ENCODE results near the gene PTPRN2. TPM values are rescaled to one million over a fixed set of nuclear protein-coding genes. Genes with fewer than 3 reads are reported as not detected.
"Not testable (repeated sequence)": the region's sequence is repeated elsewhere in the genome, so short reads cannot be mapped to it uniquely, and the experiment has no call there.

The PTPRN2 gene
- total RNA-seq, 5 donors from 2014 or later (not counting 1 experiment from before 2014, with no cell fraction given) = 0.60 to 1.7 (median 0.82) TPM

DNA sequence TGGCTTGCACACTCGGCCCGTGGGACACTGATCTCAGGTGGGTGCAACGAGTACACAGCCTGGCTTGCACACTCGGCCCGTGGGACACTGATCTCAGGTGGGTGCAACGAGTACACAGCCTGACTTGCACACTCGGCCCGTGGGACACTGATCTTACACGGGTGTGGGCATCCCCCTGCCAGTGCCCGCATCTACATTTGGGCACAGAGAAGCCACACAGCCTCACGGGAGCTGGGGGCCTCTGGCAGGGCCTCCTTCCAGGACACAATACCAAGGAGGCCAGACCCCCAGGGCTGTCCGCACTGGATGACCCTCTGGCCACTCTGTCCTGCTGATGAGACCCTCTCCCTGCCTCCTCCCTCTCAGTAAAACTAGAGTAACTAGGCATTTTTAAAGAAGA, 920.4 kb downstream of the PTPRN2 start:
- H3K36me3 ChIP-seq (ENCODE audit: control insufficient read depth in 2 of 2, extremely low read depth in 1 of 2, insufficient read depth in 1 of 2, low read length in 1 of 2) = no peaks in the 10 kb centered on the region
- peaks cover 20 to 31% (median 27%) of the 10 kb centered on the region in 3 donors for H3K4me1 Mint-ChIP-seq
- peaks cover 21 to 23% of the 10 kb centered on the region in 2 experiments for H3K4me1 ChIP-seq (ENCODE audit: control insufficient read depth in 1 of 2, extremely low read depth in 1 of 2, insufficient read depth in 2 of 2, low read length in 2 of 2)
- no peaks in the 10 kb centered on the region for H3K9me3 ChIP-seq
- peaks cover 13 to 28% of the 10 kb centered on the region in 2 donors for H3K27me3 Mint-ChIP-seq
- ChIA-PET POLR2A (no interaction called here), CTCF (no interaction called here)
- H3K27me3 ChIP-seq (replicated peaks in 1 of 2; ENCODE audit: control insufficient read depth in 2 of 2, extremely low read depth in 1 of 2, insufficient read depth in 2 of 2, low read length in 1 of 2) = peaks cover 0 to 48% of the 10 kb centered on the region in 2 experiments
- ATAC-seq (replicated peaks in 1 of 4) (no peak), DNase-seq (no peak)
- WGBS (ENCODE audit: insufficient coverage) = 73% methylated on average over 7 of the region's 12 CpGs
- no peaks in the 10 kb centered on the region for H3K9me3 Mint-ChIP-seq
- H3K36me3 Mint-ChIP-seq = no peaks in the 10 kb centered on the region
- H3K4me3 Mint-ChIP-seq = no peak overlapping the region
- H3K27ac Mint-ChIP-seq = no peak overlapping the region
- H3K4me3 ChIP-seq (ENCODE audit: control insufficient read depth in 1 of 2, extremely low read depth in 1 of 2, low read length in 1 of 2) = no peak overlapping the region
- H3K27ac ChIP-seq (ENCODE audit: low read length) = no peak overlapping the region

DNA sequence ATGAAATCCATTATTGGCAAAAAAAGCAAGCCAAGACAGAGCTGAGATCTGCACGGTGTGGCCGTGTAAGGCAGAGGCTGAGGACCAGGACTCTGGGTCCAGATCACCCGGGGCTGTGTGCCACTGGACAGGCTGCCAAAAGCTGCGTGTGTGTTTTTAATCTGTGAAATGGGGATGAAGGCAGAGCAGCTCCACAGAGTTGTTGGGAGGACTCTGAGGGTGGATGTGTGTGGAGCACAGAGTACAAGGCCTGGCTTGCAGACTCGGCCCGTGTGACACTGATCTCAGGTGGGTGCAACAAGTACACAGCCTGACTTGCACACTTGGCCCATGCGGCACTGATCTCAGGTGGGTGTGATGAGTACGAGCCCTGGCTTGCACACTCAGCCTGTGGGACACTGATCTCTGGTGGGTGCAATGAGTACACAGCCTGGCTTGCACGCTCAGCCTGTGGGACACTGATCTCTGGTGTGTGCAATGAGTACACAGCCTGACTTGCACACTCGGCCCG, 921.0 kb downstream of the PTPRN2 start:
- no peak overlapping the region for H3K27ac Mint-ChIP-seq
- no peak overlapping the region for H3K4me3 Mint-ChIP-seq
- no peak overlapping the region for H3K27ac ChIP-seq (ENCODE audit: low read length)
- no peaks in the 10 kb centered on the region for H3K36me3 Mint-ChIP-seq
- H3K9me3 Mint-ChIP-seq = no peaks in the 10 kb centered on the region
- CTCF ChIA-PET = interaction anchor here in 1 of 2 donors (0.7 kb wide), 1 partner anchor 97 kb away, joined by 3 read pairs; no protein-coding TSS in a partner anchor
- H3K36me3 ChIP-seq (ENCODE audit: control insufficient read depth in 2 of 2, extremely low read depth in 1 of 2, insufficient read depth in 1 of 2, low read length in 1 of 2) = no peaks in the 10 kb centered on the region
- H3K9me3 ChIP-seq = no peaks in the 10 kb centered on the region
- H3K27me3 ChIP-seq (replicated peaks in 1 of 2; ENCODE audit: control insufficient read depth in 2 of 2, extremely low read depth in 1 of 2, insufficient read depth in 2 of 2, low read length in 1 of 2) = peaks cover 0 to 44% of the 10 kb centered on the region in 2 experiments
- ATAC-seq (replicated peaks in 1 of 4) (no peak), DNase-seq (no peak)
- POLR2A ChIA-PET = interaction anchor here in 1 of 2 donors (0.7 kb wide), 1 partner anchor 21 kb away, joined by 4 read pairs; no protein-coding TSS in a partner anchor
- 83% methylated on average over 8 of the region's 11 CpGs for WGBS (ENCODE audit: insufficient coverage)
- peaks cover 13 to 27% of the 10 kb centered on the region in 2 donors for H3K27me3 Mint-ChIP-seq
- H3K4me3 ChIP-seq (ENCODE audit: control insufficient read depth in 1 of 2, extremely low read depth in 1 of 2, low read length in 1 of 2) = no peak overlapping the region
- H3K4me1 Mint-ChIP-seq = peaks cover 20 to 31% (median 27%) of the 10 kb centered on the region in 3 donors
- H3K4me1 ChIP-seq (ENCODE audit: control insufficient read depth in 1 of 2, extremely low read depth in 1 of 2, insufficient read depth in 2 of 2, low read length in 2 of 2) = peaks cover 21 to 23% of the 10 kb centered on the region in 2 experiments

DNA sequence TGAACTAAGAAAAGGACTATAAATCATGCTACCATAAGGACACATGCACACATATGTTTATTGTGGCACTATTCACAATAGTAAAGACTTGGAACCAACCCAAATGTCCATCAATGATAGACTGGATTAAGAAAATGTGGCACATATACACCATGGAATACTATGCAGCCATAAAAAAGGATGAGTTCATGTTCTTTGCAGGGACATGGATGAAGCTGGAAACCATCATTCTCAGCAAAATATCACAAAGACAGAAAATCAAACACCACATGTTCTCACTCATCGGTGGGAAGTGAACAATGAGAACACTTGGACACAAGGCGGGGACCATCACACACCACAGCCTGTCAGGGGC, 922.0 kb downstream of the PTPRN2 start:
- H3K36me3 ChIP-seq (ENCODE audit: control insufficient read depth in 2 of 2, extremely low read depth in 1 of 2, insufficient read depth in 1 of 2, low read length in 1 of 2); ATAC-seq (replicated peaks in 1 of 4); H3K9me3 Mint-ChIP-seq; H3K27ac ChIP-seq (ENCODE audit: low read length); H3K4me3 Mint-ChIP-seq; H3K36me3 Mint-ChIP-seq; DNase-seq; H3K4me3 ChIP-seq (ENCODE audit: control insufficient read depth in 1 of 2, extremely low read depth in 1 of 2, low read length in 1 of 2); H3K9me3 ChIP-seq; POLR2A ChIA-PET; CTCF ChIA-PET: not testable (repeated sequence)
- peaks cover 20 to 31% (median 27%) of the 10 kb centered on the region in 3 donors for H3K4me1 Mint-ChIP-seq
- WGBS (ENCODE audit: insufficient coverage) = no CpG with 5 or more reads among the region's 2 CpGs
- H3K27me3 ChIP-seq (replicated peaks in 1 of 2; ENCODE audit: control insufficient read depth in 2 of 2, extremely low read depth in 1 of 2, insufficient read depth in 2 of 2, low read length in 1 of 2) = peaks cover 0 to 38% of the 10 kb centered on the region in 2 experiments
- H3K4me1 ChIP-seq (ENCODE audit: control insufficient read depth in 1 of 2, extremely low read depth in 1 of 2, insufficient read depth in 2 of 2, low read length in 2 of 2) = peaks cover 22 to 23% of the 10 kb centered on the region in 2 experiments
- peak overlapping the region in 1 of 2 donors; percentile 21 for H3K27ac Mint-ChIP-seq
- H3K27me3 Mint-ChIP-seq = peaks cover 10 to 22% of the 10 kb centered on the region in 2 donors

DNA sequence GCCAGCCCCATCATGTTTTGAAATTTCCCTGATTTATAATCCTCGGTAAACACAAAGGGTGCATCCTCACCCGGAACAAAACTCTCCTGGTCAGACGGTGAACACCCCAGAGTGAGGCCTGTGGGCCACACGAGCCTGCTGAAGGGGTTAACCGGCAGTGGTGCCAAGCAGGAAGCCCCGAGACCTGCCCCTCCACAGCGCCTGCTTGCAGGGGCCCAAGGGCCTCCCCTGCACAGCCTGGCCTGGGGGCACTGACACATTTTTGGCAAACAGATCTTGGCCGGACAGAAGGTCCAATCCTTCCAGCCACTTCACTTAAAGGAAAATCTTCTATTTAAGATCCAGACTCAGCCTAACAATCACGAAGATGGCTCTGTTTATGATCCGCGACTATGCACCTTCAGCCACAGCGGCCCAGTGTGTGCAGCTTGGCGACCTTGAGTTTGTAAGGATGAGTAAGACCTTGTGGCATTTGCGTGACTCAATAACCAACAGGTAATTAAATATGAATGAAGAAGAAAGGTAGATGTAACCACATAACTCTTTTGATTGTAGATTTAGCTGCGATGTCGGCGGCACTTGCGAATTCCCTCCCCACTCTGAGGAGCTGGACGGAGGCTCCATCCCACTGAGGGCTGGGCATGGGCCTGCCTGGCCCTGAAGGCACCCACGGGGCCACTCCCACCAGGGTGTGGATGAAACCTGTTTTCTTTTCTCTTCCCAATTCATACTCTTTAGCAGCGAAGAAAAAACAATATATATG, 922.6 kb downstream of the PTPRN2 start:
- POLR2A ChIA-PET = no interaction called here
- DNase-seq = no peak
- no peaks in the 10 kb centered on the region for H3K9me3 Mint-ChIP-seq
- ATAC-seq (replicated peaks in 1 of 4) = no peak
- peaks cover 20 to 26% of the 10 kb centered on the region in 2 experiments for H3K4me1 ChIP-seq (ENCODE audit: control insufficient read depth in 1 of 2, extremely low read depth in 1 of 2, insufficient read depth in 2 of 2, low read length in 2 of 2)
- no peak overlapping the region for H3K4me3 ChIP-seq (ENCODE audit: control insufficient read depth in 1 of 2, extremely low read depth in 1 of 2, low read length in 1 of 2)
- peaks cover 10 to 17% of the 10 kb centered on the region in 2 donors for H3K27me3 Mint-ChIP-seq
- H3K4me3 Mint-ChIP-seq = no peak overlapping the region
- WGBS (ENCODE audit: insufficient coverage) = 89% methylated on average over 10 of the region's 21 CpGs
- H3K9me3 ChIP-seq = no peaks in the 10 kb centered on the region
- H3K36me3 ChIP-seq (ENCODE audit: control insufficient read depth in 2 of 2, extremely low read depth in 1 of 2, insufficient read depth in 1 of 2, low read length in 1 of 2) = no peaks in the 10 kb centered on the region
- peaks cover 0 to 33% of the 10 kb centered on the region in 2 experiments for H3K27me3 ChIP-seq (replicated peaks in 1 of 2; ENCODE audit: control insufficient read depth in 2 of 2, extremely low read depth in 1 of 2, insufficient read depth in 2 of 2, low read length in 1 of 2)
- no peak overlapping the region for H3K27ac Mint-ChIP-seq
- H3K4me1 Mint-ChIP-seq = peaks cover 22 to 31% (median 26%) of the 10 kb centered on the region in 3 donors
- CTCF ChIA-PET = no interaction called here
- H3K27ac ChIP-seq (ENCODE audit: low read length) = no peak overlapping the region
- no peaks in the 10 kb centered on the region for H3K36me3 Mint-ChIP-seq

DNA sequence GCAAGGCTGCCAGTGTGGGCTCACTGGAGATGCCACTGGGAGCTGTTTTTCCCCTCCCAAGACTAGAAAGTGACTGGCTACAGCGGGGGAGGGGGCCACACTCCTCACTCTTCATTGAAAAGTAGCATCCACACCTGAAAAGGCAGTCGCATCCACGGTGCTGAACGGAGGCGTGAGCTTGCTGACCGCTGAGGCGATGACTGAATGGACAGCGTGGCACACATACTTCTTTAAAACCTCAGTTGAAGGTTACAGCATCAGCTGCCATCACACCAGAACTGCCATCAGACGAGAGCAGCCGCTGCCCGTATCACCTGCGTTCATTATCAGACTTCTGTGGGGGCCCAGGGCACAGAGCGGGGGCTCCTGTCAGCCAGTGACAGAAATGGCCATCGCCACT, 923.6 kb downstream of the PTPRN2 start:
- DNase-seq = no peak
- ChIA-PET CTCF (no interaction called here), POLR2A (no interaction called here)
- Histone ChIP-seq H3K27me3 (replicated peaks in 1 of 2; ENCODE audit: control insufficient read depth in 2 of 2, extremely low read depth in 1 of 2, insufficient read depth in 2 of 2, low read length in 1 of 2) (peaks cover 0 to 23% of the 10 kb centered on the region in 2 experiments), H3K36me3 (ENCODE audit: control insufficient read depth in 2 of 2, extremely low read depth in 1 of 2, insufficient read depth in 1 of 2, low read length in 1 of 2) (no peaks in the 10 kb centered on the region), H3K4me3 (ENCODE audit: control insufficient read depth in 1 of 2, extremely low read depth in 1 of 2, low read length in 1 of 2) (no peak overlapping the region), H3K9me3 (no peaks in the 10 kb centered on the region), H3K4me1 (ENCODE audit: control insufficient read depth in 1 of 2, extremely low read depth in 1 of 2, insufficient read depth in 2 of 2, low read length in 2 of 2) (peaks cover 16 to 20% of the 10 kb centered on the region in 2 experiments), H3K27ac (ENCODE audit: low read length) (no peak overlapping the region)
- no peaks in the 10 kb centered on the region for H3K9me3 Mint-ChIP-seq
- no peak overlapping the region for H3K27ac Mint-ChIP-seq
- 94% methylated on average over 12 of the region's 14 CpGs for WGBS (ENCODE audit: insufficient coverage)
- ATAC-seq (replicated peaks in 1 of 4) = no peak
- H3K27me3 Mint-ChIP-seq = peaks cover 6 to 13% of the 10 kb centered on the region in 2 donors
- no peaks in the 10 kb centered on the region for H3K36me3 Mint-ChIP-seq
- peaks cover 18 to 25% (median 22%) of the 10 kb centered on the region in 3 donors for H3K4me1 Mint-ChIP-seq
- H3K4me3 Mint-ChIP-seq = no peak overlapping the region

DNA sequence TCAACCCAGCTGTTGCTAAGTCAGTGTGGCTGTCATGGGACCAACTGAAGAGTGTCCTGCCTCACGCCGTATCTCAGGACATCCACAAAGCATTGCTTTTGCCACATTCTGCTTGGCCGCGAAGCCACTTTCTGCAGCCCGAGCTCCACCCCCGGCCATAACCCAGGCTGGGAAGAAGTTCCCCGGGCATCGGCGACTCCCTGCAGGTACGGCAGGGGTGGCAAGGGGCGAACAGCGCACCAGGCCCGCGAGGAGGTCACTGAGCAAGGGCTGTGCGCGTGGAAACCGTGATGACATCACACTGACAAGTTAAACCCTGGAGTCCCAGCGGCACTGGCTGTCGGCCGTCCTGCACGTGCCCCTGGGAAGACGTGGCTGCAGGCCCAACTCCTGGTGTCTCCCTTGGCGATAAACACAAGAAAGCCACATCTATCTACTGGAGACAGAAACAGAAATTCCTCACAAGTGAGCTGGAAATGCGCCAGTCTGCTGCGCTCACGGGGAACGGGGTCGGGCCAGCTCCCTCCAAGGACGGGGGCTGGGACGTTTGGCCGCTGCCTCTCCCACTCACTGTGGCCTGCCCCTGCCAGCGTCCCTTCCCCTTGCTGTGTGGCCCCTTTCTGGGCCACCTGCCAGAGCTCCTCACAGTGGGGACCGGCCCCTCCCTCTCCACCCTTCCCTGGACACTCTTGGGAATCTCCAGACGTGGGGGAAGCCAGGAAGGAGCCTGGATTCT, 924.5 kb downstream of the PTPRN2 start:
- no peaks in the 10 kb centered on the region for H3K9me3 ChIP-seq
- H3K4me3 ChIP-seq (ENCODE audit: control insufficient read depth in 1 of 2, extremely low read depth in 1 of 2, low read length in 1 of 2) = no peak overlapping the region
- H3K27me3 ChIP-seq (replicated peaks in 1 of 2; ENCODE audit: control insufficient read depth in 2 of 2, extremely low read depth in 1 of 2, insufficient read depth in 2 of 2, low read length in 1 of 2) = peaks cover 0 to 24% of the 10 kb centered on the region in 2 experiments
- POLR2A ChIA-PET = no interaction called here
- H3K4me3 Mint-ChIP-seq = no peak overlapping the region
- CTCF ChIA-PET = no interaction called here
- H3K9me3 Mint-ChIP-seq = no peaks in the 10 kb centered on the region
- H3K36me3 Mint-ChIP-seq = no peaks in the 10 kb centered on the region
- H3K27me3 Mint-ChIP-seq = peaks cover 0 to 5% of the 10 kb centered on the region in 2 donors
- ATAC-seq (replicated peaks in 1 of 4) (no peak), DNase-seq (no peak)
- H3K27ac ChIP-seq (ENCODE audit: low read length) = no peak overlapping the region
- WGBS (ENCODE audit: insufficient coverage) = 90% methylated on average over 31 of the region's 34 CpGs
- peaks cover 10 to 16% (median 16%) of the 10 kb centered on the region in 3 donors for H3K4me1 Mint-ChIP-seq
- H3K4me1 ChIP-seq (ENCODE audit: control insufficient read depth in 1 of 2, extremely low read depth in 1 of 2, insufficient read depth in 2 of 2, low read length in 2 of 2) = peaks cover 8 to 17% of the 10 kb centered on the region in 2 experiments
- no peak overlapping the region for H3K27ac Mint-ChIP-seq
- H3K36me3 ChIP-seq (ENCODE audit: control insufficient read depth in 2 of 2, extremely low read depth in 1 of 2, insufficient read depth in 1 of 2, low read length in 1 of 2) = no peaks in the 10 kb centered on the region
